ENCODE data around the gene TTC7B.

The TTC7B gene

GRCh38 chr14:90609376-90609775 lies 206.9 kb downstream of the TTC7B start:
- no peaks in the 10 kb centered on the region for H3K4me1 ChIP-seq (ENCODE audit: low read depth, poor library complexity, severe bottlenecking)
- H3K4me2 ChIP-seq: no peak overlapping the region
- no peak overlapping the region for H3K27ac ChIP-seq
- no peak overlapping the region for H3K4me3 ChIP-seq (IDR thresholded peaks at IDR 0.05; ENCODE audit: insufficient read depth, low read depth, low read length)
- no peaks in the 10 kb centered on the region for H4K20me1 ChIP-seq (ENCODE audit: insufficient read depth)
- no peaks in the 10 kb centered on the region for H3K36me3 ChIP-seq (ENCODE audit: insufficient read depth)
- H3K27me3 ChIP-seq (ENCODE audit: insufficient read depth, low read depth): no peaks in the 10 kb centered on the region
- H3K9ac ChIP-seq: no peak overlapping the region
- no peaks in the 10 kb centered on the region for H3K79me2 ChIP-seq (ENCODE audit: insufficient read depth, low read depth)
- H2AFZ ChIP-seq (ENCODE audit: low read depth): no peak overlapping the region
- TF ChIP-seq CTCF (conservative IDR thresholded peaks at IDR 0.05; ENCODE audit: low read depth, low read length): no peak

GRCh38 chr14:90608929-90609341 lies 207.3 kb downstream of the TTC7B start:
- Histone ChIP-seq H3K79me2 (ENCODE audit: insufficient read depth, low read depth) (no peaks in the 10 kb centered on the region), H4K20me1 (ENCODE audit: insufficient read depth) (no peaks in the 10 kb centered on the region), H3K9ac (no peak overlapping the region), H3K27me3 (ENCODE audit: insufficient read depth, low read depth) (no peaks in the 10 kb centered on the region), H2AFZ (ENCODE audit: low read depth) (no peak overlapping the region), H3K4me1 (ENCODE audit: low read depth, poor library complexity, severe bottlenecking) (no peaks in the 10 kb centered on the region), H3K4me2 (no peak overlapping the region), H3K4me3 (IDR thresholded peaks at IDR 0.05; ENCODE audit: insufficient read depth, low read depth, low read length) (no peak overlapping the region), H3K36me3 (ENCODE audit: insufficient read depth) (no peaks in the 10 kb centered on the region), H3K27ac (no peak overlapping the region)
- TF ChIP-seq CTCF (conservative IDR thresholded peaks at IDR 0.05; ENCODE audit: low read depth, low read length): no peak

- no peak overlapping the region for H3K4me3 ChIP-seq (IDR thresholded peaks at IDR 0.05; ENCODE audit: insufficient read depth, low read depth, low read length)
- no peak for TF ChIP-seq CTCF (conservative IDR thresholded peaks at IDR 0.05; ENCODE audit: low read depth, low read length)
- H3K36me3 ChIP-seq (ENCODE audit: insufficient read depth): no peaks in the 10 kb centered on the region
- no peaks in the 10 kb centered on the region for H4K20me1 ChIP-seq (ENCODE audit: insufficient read depth)
- H3K79me2 ChIP-seq (ENCODE audit: insufficient read depth, low read depth): no peaks in the 10 kb centered on the region
- H3K27ac ChIP-seq: no peak overlapping the region
- no peaks in the 10 kb centered on the region for H3K27me3 ChIP-seq (ENCODE audit: insufficient read depth, low read depth)
- H2AFZ ChIP-seq (ENCODE audit: low read depth): no peak overlapping the region
- no peak overlapping the region for H3K4me2 ChIP-seq
- no peak overlapping the region for H3K9ac ChIP-seq
- no peaks in the 10 kb centered on the region for H3K4me1 ChIP-seq (ENCODE audit: low read depth, poor library complexity, severe bottlenecking)
These were observed 207.9 kb downstream of the TTC7B start for GRCh38 chr14:90608281-90608680.

GRCh38 chr14:90607141-90607540 lies 209.1 kb downstream of the TTC7B start:
- H3K36me3 ChIP-seq (ENCODE audit: insufficient read depth): no peaks in the 10 kb centered on the region
- no peak overlapping the region for H3K9ac ChIP-seq
- no peak overlapping the region for H3K27ac ChIP-seq
- no peak for TF ChIP-seq CTCF (conservative IDR thresholded peaks at IDR 0.05; ENCODE audit: low read depth, low read length)
- no peaks in the 10 kb centered on the region for H3K4me1 ChIP-seq (ENCODE audit: low read depth, poor library complexity, severe bottlenecking)
- H3K79me2 ChIP-seq (ENCODE audit: insufficient read depth, low read depth): no peaks in the 10 kb centered on the region
- no peak overlapping the region for H3K4me3 ChIP-seq (IDR thresholded peaks at IDR 0.05; ENCODE audit: insufficient read depth, low read depth, low read length)
- H4K20me1 ChIP-seq (ENCODE audit: insufficient read depth): no peaks in the 10 kb centered on the region
- no peak overlapping the region for H3K4me2 ChIP-seq
- H3K27me3 ChIP-seq (ENCODE audit: insufficient read depth, low read depth): no peaks in the 10 kb centered on the region
- H2AFZ ChIP-seq (ENCODE audit: low read depth): no peak overlapping the region

Measured in KMS-11 (cell line).